Right renal pelvis (tissue), 4 donors: Measurements from ENCODE around the gene POLD4. TPM values are rescaled to one million over a fixed set of nuclear protein-coding genes. Genes with fewer than 3 reads are reported as not detected.

ENCODE experiments used
- DNase-seq, 4 donors: peaks; one replicate each; pipeline ENCODE4 v3.0.0-alpha.2; 2013; ENCODE audit warnings: low read depth in 4 of 4, low spot score in 3 of 4, missing footprints in 1 of 4
- polyA plus RNA-seq, 4 donors: library from polyadenylated mRNA; unstranded; fragments of 120-200 nt; gene quantifications; one replicate each; pipeline ENCODE4 v1.2.1, GENCODE V29; 2013; ENCODE audit not compliant: insufficient read length in 4 of 4

POLD4 gene
- polyA plus RNA-seq, 4 donors, result 18.7 to 36.1 (median 23.9) TPM

- no peak for DNase-seq
Measured at GRCh38 chr11:67372321-67372992, 19.1 kb upstream of the POLD4 start.

GRCh38 chr11:67371911-67372320 lies 18.6 kb upstream of the POLD4 start:
- DNase-seq, result no peak

GRCh38 chr11:67371189-67371910 lies 18.0 kb upstream of the POLD4 start:
- no peak for DNase-seq

GRCh38 chr11:67370351-67371076 lies 17.2 kb upstream of the POLD4 start:
- no peak for DNase-seq

GRCh38 chr11:67369801-67370284 lies 16.5 kb upstream of the POLD4 start:
- DNase-seq, result no peak

- DNase-seq, result no peak
Measured at GRCh38 chr11:67369275-67369674, 15.9 kb upstream of the POLD4 start.

GRCh38 chr11:67368621-67369020 lies 15.3 kb upstream of the POLD4 start:
- DNase-seq, result no peak

GRCh38 chr11:67367761-67368227 lies 14.4 kb upstream of the POLD4 start:
- no peak for DNase-seq

- no peak for DNase-seq
Measured at GRCh38 chr11:67366961-67367760, 13.8 kb upstream of the POLD4 start.

- DNase-seq, result no peak
Measured at GRCh38 chr11:67366546-67366945, 13.2 kb upstream of the POLD4 start.

- DNase-seq, result no peak
Measured at GRCh38 chr11:67365736-67366444, 12.5 kb upstream of the POLD4 start.

- DNase-seq, result no peak
Measured at GRCh38 chr11:67364783-67365722, 11.7 kb upstream of the POLD4 start.

- no peak for DNase-seq
Measured at GRCh38 chr11:67364169-67364568, 10.8 kb upstream of the POLD4 start.

GRCh38 chr11:67357831-67358670 lies 4.7 kb upstream of the POLD4 start:
- no peak for DNase-seq

- DNase-seq, result peak in 2 of 4 donors; percentile 65 to 67
Measured at GRCh38 chr11:67356864-67357561, 3.7 kb upstream of the POLD4 start.

GRCh38 chr11:67356387-67356863 lies 3.1 kb upstream of the POLD4 start:
- no peak for DNase-seq

GRCh38 chr11:67355794-67356386 lies 2.5 kb upstream of the POLD4 start:
- DNase-seq, result no peak
